Loucy (cell line): ENCODE data around the gene MON2.

Experiments
- CTCF ChIP-seq: fragments of 200-600 bp; sonication (generic); conservative IDR thresholded peaks from 2 replicates; pipeline ENCODE4 v1.5.1; 2014; ENCODE audit warnings: mild to moderate bottlenecking, antibody characterized with exemption, low read length
- EZH2phosphoT487 ChIP-seq: fragments of 200-600 bp; IDR thresholded peaks from 2 replicates; pipeline ENCODE4 v1.6.1; 2018; ENCODE audit warnings: antibody characterized with exemption, mild to moderate bottlenecking, moderate library complexity, borderline replicate concordance

GRCh38 chr12:62540354-62540753 lies 73.7 kb downstream of the MON2 start:
- TF ChIP-seq CTCF, result no peak
- TF ChIP-seq EZH2phosphoT487, result no peak
